OCI-LY7 (cell line): ENCODE measurements around the gene MREG.
"Not testable (repeated sequence)": the region's sequence is repeated elsewhere in the genome, so short reads cannot be mapped to it uniquely, and the experiment has no call there.

ENCODE experiments used
- CTCF ChIP-seq: fragments of 200-600 bp; sonication (generic); conservative IDR thresholded peaks from 2 replicates; pipeline ENCODE4 v1.5.1; 2014; ENCODE audit warnings: mild to moderate bottlenecking, antibody characterized with exemption, low read length, moderate library complexity, mixed read lengths
- EZH2phosphoT487 ChIP-seq: fragments of 200-600 bp; sonication (generic); IDR thresholded peaks from 2 replicates; pipeline ENCODE4 v1.6.1; 2018; ENCODE audit warnings: low read depth, borderline replicate concordance, mild to moderate bottlenecking, mixed run types, antibody characterized with exemption, low read length, moderate library complexity, mixed read lengths

DNA sequence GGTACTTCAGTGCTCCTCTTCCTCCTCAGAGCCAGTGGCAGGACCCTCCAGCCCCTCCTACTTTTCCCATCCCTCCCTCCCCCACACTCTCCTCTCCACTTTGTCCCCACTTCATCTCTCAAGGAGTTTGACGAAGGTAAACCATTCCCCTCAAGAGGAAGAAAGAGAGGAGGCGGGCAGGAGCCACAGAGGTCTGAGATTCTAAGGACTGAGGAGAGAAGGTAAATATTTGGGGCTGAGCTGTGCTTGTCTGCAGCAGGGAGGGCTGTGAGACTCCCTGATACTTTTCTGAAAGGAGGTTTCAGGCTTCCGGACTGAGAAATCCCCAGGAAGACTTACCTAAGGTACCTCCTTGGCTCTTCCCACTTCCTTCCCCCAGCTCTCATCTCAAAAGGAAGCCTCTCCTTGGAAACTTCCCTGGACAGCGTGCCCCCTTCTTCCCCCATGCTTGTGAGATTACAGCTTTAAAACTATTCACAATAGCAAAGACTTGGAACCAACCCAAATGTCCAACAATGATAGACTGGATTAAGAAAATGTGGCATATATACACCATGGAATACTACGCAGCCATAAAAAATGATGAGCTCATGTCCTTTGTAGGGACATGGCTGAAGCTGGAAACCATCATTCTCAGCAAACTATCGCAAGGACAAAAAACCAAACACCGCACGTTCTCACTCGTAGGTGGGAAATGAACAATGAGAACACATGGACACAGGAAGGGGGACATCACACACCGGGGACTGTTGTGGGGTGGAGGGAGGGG is 55.8 kb downstream of the MREG start:
- not testable (repeated sequence) for TF ChIP-seq CTCF, EZH2phosphoT487
